ENCODE data around the gene ADRA2B. TPM values are rescaled to one million over a fixed set of nuclear protein-coding genes. Genes with fewer than 3 reads are reported as not detected.

ADRA2B gene
- total and polyA plus RNA-seq, 2 donors (not counting 1 experiment from before 2014, with no cell fraction given) = 0.27 to 0.46 TPM

- Histone ChIP-seq H3K4me2 (replicated peaks; ENCODE audit: low read depth, low read length, poor library complexity, severe bottlenecking) (no peak overlapping the region), H3K27me3 (replicated peaks in 1 of 4; ENCODE audit: control extremely low read depth in 1 of 4, control insufficient read depth in 3 of 4, insufficient read depth in 4 of 4, low read length in 3 of 4) (peaks cover 0 to 34% (median 5%) of the 10 kb centered on the region in 4 experiments), H3K79me2 (ENCODE audit: control insufficient read depth, insufficient read depth, low read length) (no peaks in the 10 kb centered on the region), H4K20me1 (ENCODE audit: control insufficient read depth, insufficient read depth, low read length, poor library complexity, severe bottlenecking) (no peaks in the 10 kb centered on the region), H3K4me3 (ENCODE audit: control extremely low read depth in 1 of 5, extremely low read depth in 1 of 5, insufficient read depth in 1 of 5, low read depth in 2 of 5, low read length in 4 of 5) (no peak overlapping the region), H3K36me3 (replicated peaks in 1 of 2; ENCODE audit: control extremely low read depth in 1 of 2, control insufficient read depth in 1 of 2, extremely low read depth in 1 of 2, insufficient read depth in 2 of 2, low read length in 1 of 2) (no peaks in the 10 kb centered on the region), H3K27ac (ENCODE audit: low read length in 2 of 2) (no peak overlapping the region), H3K9ac (ENCODE audit: low read length) (no peak overlapping the region), H3K9me3 (ENCODE audit: control extremely low read depth in 1 of 3, control insufficient read depth in 2 of 3, insufficient read depth in 1 of 3, low read length in 2 of 3) (peaks cover 0 to 8% (median 0%) of the 10 kb centered on the region in 3 donors), H3K4me1 (ENCODE audit: control insufficient read depth in 2 of 2, insufficient read depth in 2 of 2, low read length in 2 of 2) (peaks cover 13 to 17% of the 10 kb centered on the region in 2 donors), H2AFZ (ENCODE audit: insufficient read depth, low read depth, low read length, poor library complexity, severe bottlenecking) (no peak overlapping the region)
- CTCF ChIA-PET = interaction anchor here (1.3 to 2.1 kb wide), 2 partner anchors 14 to 59 kb away, joined by 3 to 6 read pairs; no protein-coding TSS in a partner anchor
- POLR2A ChIA-PET = no interaction called here
- ATAC-seq (ENCODE audit: low read depth) (no peak), DNase-seq (no peak)
- Mint-ChIP-seq H3K9me3 (ENCODE audit: insufficient read depth) (no peaks in the 10 kb centered on the region), H3K27ac (peak overlapping the region; percentile 53), H3K27me3 (peaks cover 19% of the 10 kb centered on the region), H3K4me1 (peaks cover 21% of the 10 kb centered on the region), H3K4me3 (peak overlapping the region; percentile 82)
- TF ChIP-seq CTCF (IDR thresholded peaks at IDR 0.05) (no peak), EZH2 (IDR thresholded peaks at IDR 0.05; ENCODE audit: borderline replicate concordance, insufficient read depth, low read depth, low read length, poor library complexity, severe bottlenecking) (no peak)
- intact Hi-C loops (cut with micrococcal nuclease) = no loop called here
- 92% methylated on average over 24 of the region's 24 CpGs for WGBS (ENCODE audit: insufficient coverage)
Observed at GRCh38 chr2:96114903-96115581, 1.3 kb downstream of the ADRA2B start.

GRCh38 chr2:96114546-96114902 lies 1.8 kb downstream of the ADRA2B start:
- peaks cover 18% of the 10 kb centered on the region for H3K4me1 Mint-ChIP-seq
- Histone ChIP-seq H3K36me3 (replicated peaks in 1 of 2; ENCODE audit: control extremely low read depth in 1 of 2, control insufficient read depth in 1 of 2, extremely low read depth in 1 of 2, insufficient read depth in 2 of 2, low read length in 1 of 2) (no peaks in the 10 kb centered on the region), H3K4me3 (ENCODE audit: control extremely low read depth in 1 of 5, extremely low read depth in 1 of 5, insufficient read depth in 1 of 5, low read depth in 2 of 5, low read length in 4 of 5) (no peak overlapping the region), H3K4me1 (ENCODE audit: control insufficient read depth in 2 of 2, insufficient read depth in 2 of 2, low read length in 2 of 2) (peaks cover 11 to 15% of the 10 kb centered on the region in 2 donors), H3K9ac (ENCODE audit: low read length) (no peak overlapping the region), H4K20me1 (ENCODE audit: control insufficient read depth, insufficient read depth, low read length, poor library complexity, severe bottlenecking) (no peaks in the 10 kb centered on the region), H3K27me3 (replicated peaks in 1 of 4; ENCODE audit: control extremely low read depth in 1 of 4, control insufficient read depth in 3 of 4, insufficient read depth in 4 of 4, low read length in 3 of 4) (peaks cover 0 to 30% (median 5%) of the 10 kb centered on the region in 4 experiments), H3K27ac (ENCODE audit: low read length in 2 of 2) (no peak overlapping the region), H3K79me2 (ENCODE audit: control insufficient read depth, insufficient read depth, low read length) (no peaks in the 10 kb centered on the region), H3K9me3 (ENCODE audit: control extremely low read depth in 1 of 3, control insufficient read depth in 2 of 3, insufficient read depth in 1 of 3, low read length in 2 of 3) (peaks cover 0 to 8% (median 0%) of the 10 kb centered on the region in 3 donors), H2AFZ (ENCODE audit: insufficient read depth, low read depth, low read length, poor library complexity, severe bottlenecking) (no peak overlapping the region), H3K4me2 (replicated peaks; ENCODE audit: low read depth, low read length, poor library complexity, severe bottlenecking) (no peak overlapping the region)
- TF ChIP-seq EZH2 (IDR thresholded peaks at IDR 0.05; ENCODE audit: borderline replicate concordance, insufficient read depth, low read depth, low read length, poor library complexity, severe bottlenecking) (no peak), CTCF (IDR thresholded peaks at IDR 0.05) (no peak)
- H3K27ac Mint-ChIP-seq = no peak overlapping the region
- DNase-seq (no peak), ATAC-seq (ENCODE audit: low read depth) (no peak)
- intact Hi-C loops (cut with micrococcal nuclease) = no loop called here
- H3K9me3 Mint-ChIP-seq (ENCODE audit: insufficient read depth) = no peaks in the 10 kb centered on the region
- 94% methylated on average over 11 of the region's 13 CpGs for WGBS (ENCODE audit: insufficient coverage)
- ChIA-PET POLR2A (no interaction called here), CTCF (interaction anchor here (1.3 to 2.1 kb wide), 2 partner anchors 13 to 60 kb away, joined by 3 to 6 read pairs; no protein-coding TSS in a partner anchor)
- H3K4me3 Mint-ChIP-seq = no peak overlapping the region
- peaks cover 16% of the 10 kb centered on the region for H3K27me3 Mint-ChIP-seq
